ENCODE results near the gene LRCOL1.

LRCOL1 gene

GRCh38 chr12:132610051-132610759 is at the start of gene LRCOL1:
LRCOL1 (minus strand) TSS chr12:132610582; CDS start chr12:132606251, 4,331 bp downstream.
- no peak for DNase-seq

- no peak for DNase-seq
Observed at GRCh38 chr12:132660052-132660451, 49.7 kb upstream of the LRCOL1 start.

GRCh38 chr12:132659146-132659545 is 48.8 kb upstream of the LRCOL1 start:
- DNase-seq = no peak

GRCh38 chr12:132658149-132658894 is 47.9 kb upstream of the LRCOL1 start:
- no peak for DNase-seq

- DNase-seq = no peak
Observed at GRCh38 chr12:132657004-132657727, 46.8 kb upstream of the LRCOL1 start.

GRCh38 chr12:132653567-132654290 is 43.3 kb upstream of the LRCOL1 start:
- DNase-seq = no peak

- DNase-seq = no peak
Observed at GRCh38 chr12:132651444-132652100, 41.2 kb upstream of the LRCOL1 start.

- no peak for DNase-seq
Observed at GRCh38 chr12:132649226-132649945, 39.0 kb upstream of the LRCOL1 start.

GRCh38 chr12:132648616-132649225 is 38.3 kb upstream of the LRCOL1 start:
- DNase-seq = no peak

GRCh38 chr12:132647858-132648257 is 37.5 kb upstream of the LRCOL1 start:
- no peak for DNase-seq

GRCh38 chr12:132646850-132647249 is 36.5 kb upstream of the LRCOL1 start:
- DNase-seq = no peak

GRCh38 chr12:132642846-132643835 is 32.8 kb upstream of the LRCOL1 start:
- no peak for DNase-seq

GRCh38 chr12:132641811-132642650 is 31.6 kb upstream of the LRCOL1 start:
- DNase-seq = no peak

- DNase-seq = no peak
Observed at GRCh38 chr12:132640936-132641335, 30.6 kb upstream of the LRCOL1 start.

GRCh38 chr12:132639956-132640520 is 29.7 kb upstream of the LRCOL1 start:
- no peak for DNase-seq

- DNase-seq = no peak
Observed at GRCh38 chr12:132638541-132639408, 28.4 kb upstream of the LRCOL1 start.

GRCh38 chr12:132637811-132638210 is 27.4 kb upstream of the LRCOL1 start:
- no peak for DNase-seq

Measured in GF-D8 (cell line).